ENCODE measurements around the gene GCHFR. TPM values are rescaled to one million over a fixed set of nuclear protein-coding genes. Genes with fewer than 3 reads are reported as not detected.

Gene GCHFR
- total RNA-seq, 6 experiments from 2014 or later = 65.4 to 181 (median 82.0) TPM

GRCh38 chr15:40768521-40769273 is 4.8 kb downstream of the GCHFR start:
- intact Hi-C loops (cut with DNase I) = no loop called here
- H3K27me3 ChIP-seq = no peaks in the 10 kb centered on the region
- H3K27ac ChIP-seq = peak overlapping the region in 1 of 3 donors; percentile 18
- ATAC-seq = no peak
- H3K4me3 ChIP-seq = no peak overlapping the region
- no peak for DNase-seq
- no peak for TF ChIP-seq CTCF (IDR thresholded peaks at IDR 0.05)
- TF ChIP-seq POLR2A (IDR thresholded peaks at IDR 0.05) = no peak
- no peaks in the 10 kb centered on the region for H3K9me3 ChIP-seq
- peaks cover 0 to 50% (median 14%) of the 10 kb centered on the region in 4 donors for H3K4me1 ChIP-seq
- WGBS (ENCODE audit: insufficient coverage, low coverage, low lambda C conversion rate, missing lambda C conversion rate) = 81% methylated on average over 11 of the region's 21 CpGs
- peaks cover 0 to 26% (median 10%) of the 10 kb centered on the region in 4 donors for H3K36me3 ChIP-seq

DNA sequence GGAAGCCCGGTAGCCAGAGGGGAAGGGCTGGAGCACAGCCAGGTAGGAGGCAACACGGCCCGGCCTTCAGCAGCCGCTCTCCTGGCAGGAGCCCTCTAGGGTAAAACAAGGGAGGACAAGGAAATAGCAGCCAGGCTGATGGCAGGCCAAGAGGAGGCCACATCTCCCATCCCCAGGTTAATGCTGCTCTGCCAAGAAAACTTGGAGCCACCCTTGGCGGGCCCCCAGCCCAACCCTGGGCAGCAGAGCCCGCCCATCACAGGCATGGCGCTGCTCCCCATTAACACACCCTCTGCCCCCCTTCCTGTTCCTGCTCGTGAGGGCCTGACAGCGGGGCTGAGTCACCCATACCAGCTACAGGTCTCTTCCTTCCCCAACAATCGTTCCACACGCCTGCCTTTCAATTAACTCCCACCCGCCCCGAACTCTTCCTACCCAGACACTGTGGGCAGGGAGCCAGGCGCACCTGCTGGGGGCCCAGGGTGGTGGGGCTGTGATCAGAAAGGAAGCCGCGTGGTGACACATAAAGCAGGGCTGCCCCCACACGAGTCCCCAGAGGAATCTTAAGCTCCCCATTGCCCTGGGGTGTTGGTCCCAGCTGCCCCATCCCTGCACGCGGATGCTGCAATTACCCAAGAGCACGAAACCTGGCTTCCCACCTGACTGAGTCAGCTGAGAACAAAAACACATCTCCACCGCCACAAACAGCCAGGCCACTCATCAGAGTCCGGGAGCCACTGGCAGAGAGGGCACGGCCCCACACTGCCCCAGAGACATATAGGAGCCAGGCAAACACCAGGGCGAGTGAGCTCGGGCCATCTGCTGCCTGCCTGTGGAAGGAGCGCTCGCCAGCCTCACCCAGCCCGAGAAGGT is 5.6 kb downstream of the GCHFR start, which contains the start of gene C15orf62:
TSS of gene C15orf62 (plus strand) at position 707 of the 873 bp plus-strand sequence. CDS start 516 bp downstream, outside the sequence.
- TF ChIP-seq POLR2A (IDR thresholded peaks at IDR 0.05) (no peak), CTCF (IDR thresholded peaks at IDR 0.05) (no peak)
- WGBS (ENCODE audit: insufficient coverage, low coverage, low lambda C conversion rate, missing lambda C conversion rate) = 52% methylated on average over 11 of the region's 28 CpGs
- Histone ChIP-seq H3K4me1 (peaks cover 0 to 50% (median 14%) of the 10 kb centered on the region in 4 donors), H3K36me3 (peaks cover 0 to 34% (median 11%) of the 10 kb centered on the region in 4 donors), H3K27me3 (no peaks in the 10 kb centered on the region), H3K27ac (peak within 1 kb of the TSS; percentile 7 to 71 (median 69)), H3K4me3 (no peak within 1 kb of the TSS), H3K9me3 (no peaks in the 10 kb centered on the region)
- no peak for DNase-seq
- intact Hi-C loops (cut with DNase I) = no loop called here
- ATAC-seq = peak in 1 of 4 donors; percentile 1

DNA sequence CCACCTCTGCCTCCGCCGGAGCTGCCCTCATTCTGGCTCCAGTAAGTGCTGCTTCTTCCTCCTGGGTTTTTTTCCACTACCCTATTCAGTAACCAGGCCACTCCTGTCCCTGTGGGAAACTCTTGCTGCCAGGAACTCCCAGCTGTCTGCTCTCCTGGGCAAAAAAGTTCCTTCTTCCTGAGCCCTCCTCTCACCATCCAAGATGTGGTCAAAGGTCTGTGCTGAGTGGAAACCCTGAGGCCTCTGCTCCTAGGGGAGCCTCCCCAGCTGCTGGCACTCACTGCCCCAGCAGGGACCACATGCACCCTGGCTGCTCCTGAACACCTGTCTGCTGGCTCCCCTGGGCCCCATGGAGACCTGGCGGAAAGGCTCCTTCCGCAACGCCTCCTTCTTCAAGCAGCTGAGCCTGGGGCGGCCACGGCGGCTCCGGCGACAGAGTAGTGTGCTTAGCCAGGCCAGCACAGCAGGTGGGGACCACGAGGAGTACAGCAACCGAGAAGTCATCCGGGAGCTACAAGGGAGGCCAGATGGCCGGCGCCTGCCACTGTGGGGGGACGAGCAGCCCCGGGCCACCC is 6.4 kb downstream of the GCHFR start:
- Histone ChIP-seq H3K27ac (peak overlapping the region; percentile 7 to 71 (median 69)), H3K36me3 (peaks cover 0 to 41% (median 13%) of the 10 kb centered on the region in 4 donors), H3K4me1 (peaks cover 0 to 45% (median 14%) of the 10 kb centered on the region in 4 donors), H3K4me3 (no peak overlapping the region), H3K9me3 (no peaks in the 10 kb centered on the region), H3K27me3 (no peaks in the 10 kb centered on the region)
- 94% methylated on average over 3 of the region's 17 CpGs for whole genome bisulfite sequencing (ENCODE audit: insufficient coverage, low coverage, low lambda C conversion rate, missing lambda C conversion rate)
- intact Hi-C loops (cut with DNase I) = no loop called here
- no peak for DNase-seq
- ATAC-seq = no peak
- no peak for TF ChIP-seq POLR2A (IDR thresholded peaks at IDR 0.05)
- no peak for TF ChIP-seq CTCF (IDR thresholded peaks at IDR 0.05)

- Histone ChIP-seq H3K4me1 (peaks cover 0 to 43% (median 17%) of the 10 kb centered on the region in 4 donors), H3K36me3 (peaks cover 0 to 51% (median 14%) of the 10 kb centered on the region in 4 donors), H3K4me3 (no peak overlapping the region), H3K27ac (peak overlapping the region; percentile 7 to 71 (median 69)), H3K9me3 (no peaks in the 10 kb centered on the region), H3K27me3 (no peaks in the 10 kb centered on the region)
- peak; percentile 81 to 92 (median 86) for ATAC-seq
- TF ChIP-seq POLR2A (IDR thresholded peaks at IDR 0.05) (no peak), CTCF (IDR thresholded peaks at IDR 0.05) (no peak)
- peak; percentile 74 to 92 (median 89) for DNase-seq
- 45% methylated on average over 2 of the region's 5 CpGs for WGBS (ENCODE audit: insufficient coverage, low coverage, low lambda C conversion rate, missing lambda C conversion rate)
- intact Hi-C loops (cut with DNase I) = no loop called here
Observed at GRCh38 chr15:40771242-40771641, 7.4 kb downstream of the GCHFR start.

Measured in right lobe of liver (tissue), 6 donors.